Sciatic nerve (tissue), 2 donors: ENCODE data around the gene PLAGL1. TPM values are rescaled to one million over a fixed set of nuclear protein-coding genes. Genes with fewer than 3 reads are reported as not detected.

Source experiments
- ATAC-seq: fragments of 200-7000 bp; cut with Tn5 transposase; one replicate; pipeline ENCODE4 v1.9.1; 2020; ENCODE audit warnings: mild to moderate bottlenecking, moderate library complexity
- DNase-seq: peaks from one replicate; pipeline ENCODE4 v3.0.0-alpha.2; 2020; ENCODE audit warnings: low spot score
- intact Hi-C: fragments of 100-400 bp; cut with DNase I; formaldehyde crosslinking; loops from one replicate; pipeline ENCODE4 v1.14.2; 2022
- total RNA-seq: library from RNA; stranded (reverse); fragmentation: NEBNext Ultra II Directional; extraction: Animal tissue kit (Norgen Biotek cat#: 25700); gene quantifications from one replicate; pipeline ENCODE4 v1.2.1, GENCODE V29; 2021
- donor health status: DM: no; HTN: no; CAD: no.
- donor health status: DM: no; HTN: no; CAD: no.

PLAGL1 gene
- total RNA-seq, 1 donor from 2014 or later = 65.8 TPM

DNA sequence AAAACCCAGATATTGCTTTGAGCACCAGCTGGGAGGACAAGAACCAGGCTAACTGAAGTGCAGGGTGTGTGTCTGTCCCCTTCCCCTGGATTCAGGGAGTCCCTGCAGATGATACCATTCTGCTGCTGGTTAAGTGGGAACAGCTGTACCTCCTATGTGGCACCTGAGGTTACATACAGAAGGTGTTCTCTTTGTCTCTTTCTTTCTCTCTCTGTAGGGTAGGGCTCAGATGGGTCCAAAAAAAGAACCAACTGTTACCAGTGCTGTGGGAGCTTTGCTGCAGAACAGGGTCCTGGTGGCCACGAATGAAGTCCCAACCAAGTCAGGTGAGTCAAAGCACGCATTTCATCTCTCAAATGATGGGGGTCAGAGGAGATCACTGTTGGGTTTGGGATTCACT lies 105.2 kb downstream of the PLAGL1 start:
- ATAC-seq = peak; percentile 34
- intact Hi-C loops = no loop called here

DNA sequence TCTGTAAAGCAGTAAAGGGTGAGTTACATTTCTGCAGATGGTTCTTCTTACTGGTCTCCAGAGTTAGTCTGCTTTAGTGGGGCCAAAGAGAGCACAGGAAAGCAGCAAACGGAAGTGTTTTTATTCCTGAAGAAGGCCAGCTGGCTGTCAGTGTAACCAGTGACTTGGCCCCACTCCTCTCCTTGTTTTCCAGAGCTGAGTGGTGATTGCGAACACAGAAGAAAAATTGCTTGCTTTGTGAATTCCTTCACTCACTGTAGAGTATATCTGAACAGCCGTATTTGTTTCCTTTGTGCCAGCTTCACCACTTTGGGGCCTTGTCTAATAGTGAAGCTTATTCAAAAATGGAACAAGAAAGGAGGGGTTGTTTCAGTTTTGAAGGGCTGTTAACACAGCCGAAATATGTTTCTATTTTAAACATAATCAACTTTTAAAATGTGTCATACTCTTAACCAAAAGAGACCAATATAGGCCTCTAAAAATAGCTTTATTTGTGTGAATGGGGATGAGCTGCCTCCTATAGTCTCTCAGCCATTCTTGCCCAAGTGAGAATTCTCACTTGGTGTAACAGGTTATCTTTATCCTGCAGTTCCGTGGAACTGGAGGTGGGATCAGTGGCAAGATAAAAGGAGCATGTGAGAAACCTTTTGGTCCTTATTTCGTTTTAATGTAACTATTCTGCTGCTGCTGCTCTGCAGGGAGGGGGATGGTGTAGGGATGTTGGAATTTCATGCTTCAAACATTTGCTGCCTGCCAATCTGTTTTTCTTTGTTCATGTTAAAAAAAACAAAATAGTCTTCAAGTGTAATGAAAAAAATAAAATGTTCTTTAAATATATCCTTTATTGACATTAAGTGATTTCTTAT lies 105.9 kb downstream of the PLAGL1 start:
- DNase-seq (peak; percentile 62), ATAC-seq (peak; percentile 92)
- intact Hi-C loops = no loop called here

More for the DNA sequence above, 105.2 kb downstream of the PLAGL1 start:
- no peak for DNase-seq

DNA sequence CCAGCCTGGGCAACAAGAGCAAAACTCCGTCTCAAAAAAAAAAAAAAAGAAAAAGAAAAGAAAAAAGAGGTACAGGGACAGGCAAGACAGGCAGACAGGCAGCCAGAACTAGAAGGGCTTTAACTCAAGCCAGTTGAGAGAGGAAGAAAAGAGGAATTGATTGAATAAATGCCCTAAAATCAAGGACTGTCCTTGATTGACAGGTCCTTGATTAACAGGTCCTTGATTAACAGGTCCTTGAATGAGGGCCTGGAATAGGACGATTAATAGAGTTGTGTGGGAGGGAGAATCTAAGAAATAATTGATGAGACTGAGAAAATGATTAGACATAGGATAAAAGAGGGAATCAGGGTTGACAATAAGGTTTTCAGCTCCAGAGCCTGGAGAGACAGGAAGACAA lies 107.7 kb downstream of the PLAGL1 start:
- ATAC-seq (no peak), DNase-seq (no peak)
- intact Hi-C loops = no loop called here

DNA sequence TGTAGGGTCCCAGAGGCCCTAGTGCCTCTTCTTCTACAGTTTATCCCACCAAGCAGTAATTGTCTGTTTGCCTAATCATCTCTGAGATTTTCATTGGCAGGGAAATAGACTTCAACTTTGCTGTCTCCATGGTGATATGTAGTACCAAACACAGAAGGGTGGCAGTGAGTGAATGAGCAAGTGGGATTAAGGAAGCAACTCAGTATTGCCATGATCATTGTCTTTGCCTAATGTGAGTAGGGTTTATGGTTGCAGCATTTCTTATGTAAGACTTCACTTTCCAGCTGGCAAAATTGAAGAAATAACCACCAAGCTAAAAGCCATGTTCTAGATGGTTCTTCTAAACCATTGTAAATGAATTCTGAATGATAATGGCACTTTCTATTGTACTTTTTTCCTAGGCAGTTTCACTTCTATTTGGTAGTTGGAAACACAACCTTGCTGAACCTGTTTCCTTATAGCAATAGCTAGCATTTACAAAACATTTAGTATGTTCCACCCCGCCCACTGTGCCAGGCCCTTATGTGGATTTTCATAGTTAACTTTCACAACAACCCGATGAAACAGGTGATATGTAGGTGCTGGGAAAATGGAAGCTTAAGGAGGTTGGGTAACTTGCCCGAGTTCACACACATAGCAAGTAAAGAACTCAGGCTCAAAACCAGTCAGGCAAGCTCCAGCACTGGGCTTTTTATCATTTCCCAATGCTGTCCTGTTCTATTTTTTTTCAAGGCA lies 111.8 kb downstream of the PLAGL1 start:
- intact Hi-C loops = no loop called here
- ATAC-seq = no peak
- no peak for DNase-seq

DNA sequence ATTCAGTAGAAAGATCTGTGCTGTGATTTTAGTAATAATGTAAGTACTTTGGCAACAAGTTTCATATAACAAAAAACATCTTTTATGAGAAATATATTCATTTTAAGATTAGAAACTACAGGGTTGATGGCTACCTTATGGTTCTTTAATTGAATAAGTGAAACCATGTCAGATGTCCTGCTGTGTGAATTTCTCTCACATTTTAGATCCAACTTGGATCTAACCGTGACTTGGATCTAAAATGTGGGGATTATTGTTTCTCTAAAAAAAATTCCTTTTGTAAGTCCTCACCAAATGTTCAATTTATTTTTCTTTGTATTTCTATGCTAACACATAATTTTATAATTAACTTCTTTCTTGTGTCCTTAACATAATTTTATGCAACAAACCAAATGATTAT lies 113.4 kb downstream of the PLAGL1 start:
- intact Hi-C loops = no loop called here
- ATAC-seq (no peak), DNase-seq (no peak)

Other genes starting within 250 kb of the PLAGL1 start
- 22.4 TPM for gene LTV1, start 164.9 kb downstream of the PLAGL1 start, total RNA-seq
- gene ZC2HC1B, start 143.8 kb downstream of the PLAGL1 start, total RNA-seq = not detected
- gene SF3B5, start 87.3 kb upstream of the PLAGL1 start, total RNA-seq = 74.4 TPM
- gene STX11, start 142.3 kb upstream of the PLAGL1 start, total RNA-seq = 7.1 TPM